Hepatocyte (in vitro differentiated cells): ENCODE results near the gene PCDHA7.

Source experiments
- CTCF ChIP-seq: fragments of 200-600 bp; sonication (generic); IDR thresholded peaks from 2 replicates; pipeline ENCODE4 v1.5.1; 2016; ENCODE audit warnings: antibody characterized with exemption, mild to moderate bottlenecking; ENCODE audit not compliant: poor library complexity
- EZH2phosphoT487 ChIP-seq: fragments of 200-600 bp; sonication (generic); IDR thresholded peaks from one replicate; pipeline ENCODE4 v1.6.1; 2018; ENCODE audit warnings: antibody characterized with exemption, mild to moderate bottlenecking, low read depth, moderate library complexity; ENCODE audit not compliant: unreplicated experiment, severe bottlenecking

GRCh38 chr5:140800816-140801493 lies 33.1 kb upstream of the PCDHA7 start, which contains the start of gene PCDHA3:
- TF ChIP-seq CTCF (no peak), EZH2phosphoT487 (no peak)
